ENCODE measurements around the gene PATZ1.

GRCh38 chr22:31276426-31277167, 69.5 kb downstream of the PATZ1 start:
- TF ChIP-seq CTCF (IDR thresholded peaks at IDR 0.05) = no peak
- TF ChIP-seq POLR2A (IDR thresholded peaks at IDR 0.05) = no peak
- no peak for TF ChIP-seq EP300 (IDR thresholded peaks at IDR 0.05)

Data from tibial nerve (tissue), 4 donors.